Transverse colon (tissue), 4 donors: ENCODE data around the gene SPG11. TPM values are rescaled to one million over a fixed set of nuclear protein-coding genes. Genes with fewer than 3 reads are reported as not detected.

Experiments
- DNase-seq: peaks from one replicate; pipeline ENCODE4 v3.0.0-alpha.2; 2019
- H3K27ac ChIP-seq, 4 donors: fragments of 200-600 bp; sonication (generic); 2 replicates each; pipeline ENCODE4 v1.5.1; 2016 to 2018; ENCODE audit warnings: inconsistent platforms in 4 of 4
- H3K27me3 ChIP-seq: fragments of 200-600 bp; sonication (generic); 2 replicates; pipeline ENCODE4 v1.5.1; 2017; ENCODE audit warnings: inconsistent platforms
- H3K36me3 ChIP-seq, 4 donors: fragments of 200-600 bp; sonication (generic); 2 replicates each; pipeline ENCODE4 v1.5.1; 2017 to 2019; ENCODE audit warnings: inconsistent platforms in 4 of 4
- H3K4me1 ChIP-seq, 4 donors: fragments of 200-600 bp; sonication (generic); 2 replicates each; pipeline ENCODE4 v1.5.1; 2017 to 2020; ENCODE audit warnings: inconsistent platforms in 4 of 4
- H3K4me3 ChIP-seq, 4 donors: fragments of 200-600 bp; sonication (generic); 1 replicate in 1 of 4; 2 replicates in 3 of 4; pipeline versions ENCODE4 v1.5.1 to v1.6.1; 2017 to 2019; ENCODE audit warnings: inconsistent platforms in 4 of 4
- H3K9me3 ChIP-seq, 2 donors: fragments of 200-600 bp; sonication (generic); 2 replicates each; pipeline ENCODE4 v1.5.1; 2017 to 2019; ENCODE audit warnings: inconsistent platforms in 2 of 2
- CTCF ChIP-seq, 5 experiments: fragments of 200-600 bp in 3 of 5; fragments of 450-650 bp in 2 of 5; sonication (generic) in 3 of 5; IDR thresholded peaks; 1 replicate in 2 of 5; 2 replicates in 3 of 5; pipeline ENCODE4 v1.5.1; 2016 to 2017; ENCODE audit warnings: antibody characterized with exemption in 5 of 5, inconsistent platforms in 3 of 5, mild to moderate bottlenecking in 2 of 5, moderate library complexity in 1 of 5
- EP300 ChIP-seq: sonication (generic); formaldehyde crosslinking; IDR thresholded peaks from one replicate; pipeline ENCODE4 v1.6.1; 2017; ENCODE audit warnings: antibody characterized with exemption, low read depth
- POLR2A ChIP-seq: fragments of 450-650 bp; IDR thresholded peaks from one replicate; pipeline ENCODE4 v1.6.1; 2016; ENCODE audit warnings: antibody characterized with exemption, mild to moderate bottlenecking, moderate library complexity
- POLR2AphosphoS5 ChIP-seq, 3 donors: sonication (generic); formaldehyde crosslinking; IDR thresholded peaks; one replicate each; pipeline ENCODE4 v1.6.1; 2016; ENCODE audit warnings: antibody characterized with exemption in 3 of 3
- WGBS, 2 donors: methylation state at CpG; one replicate each; pipeline ENCODE4 v1.1.5; 2018; ENCODE audit warnings: low coverage in 1 of 2; 5-methylcytosine and 5-hydroxymethylcytosine counted together
- in situ Hi-C, 4 donors: fragments of 200-750 bp; cut with MboI; loops; one replicate each; pipeline versions ENCODE4 v1.15.0 to v1.15.1; 2017; ENCODE audit warnings: low sequenced_read_pairs in 3 of 4, low pct_ligation_motif_present in 1 of 4, low pct_unique_long_range_greater_than_20kb in 1 of 4
- intact Hi-C: fragments of 100-400 bp; cut with DNase I; formaldehyde crosslinking; loops from one replicate; pipeline ENCODE4 v1.15.1; 2023; ENCODE audit warnings: low total_unique reads
- total RNA-seq, 4 donors: library from RNA; depleted of rRNA; stranded (reverse); fragments of >200 nt; gene quantifications; one replicate each; pipeline ENCODE4 v1.1.0, GENCODE V29; 2016

Gene SPG11
- total RNA-seq, 4 donors from 2014 or later: 79.7 to 149 (median 103) TPM

- Histone ChIP-seq H3K27ac (no peak overlapping the region), H3K4me1 (no peaks in the 10 kb centered on the region), H3K27me3 (no peaks in the 10 kb centered on the region), H3K9me3 (no peaks in the 10 kb centered on the region), H3K4me3 (no peak overlapping the region), H3K36me3 (peaks cover 0 to 90% (median 44%) of the 10 kb centered on the region in 4 donors)
- DNase-seq: no peak
- peak; percentile 11 to 33 (median 18) for TF ChIP-seq CTCF (IDR thresholded peaks at IDR 0.05)
- no peak for TF ChIP-seq EP300
- intact Hi-C loops: no loop called here
- WGBS, 2 donors: 89% methylated on average over 7 of the region's 7 CpGs; no CpG with 5 or more reads in 1 of the 2 donors
- in situ Hi-C loops: loop anchor here in 2 of 4 donors (10.0 kb wide), 2 partner anchors 62 to 142 kb away; partner anchors contain the start of gene TRIM69 (in 1 of the 2)
These were observed 70.3 kb downstream of the SPG11 start for GRCh38 chr15:44593042-44593736.

GRCh38 chr15:44591326-44591725, 72.1 kb downstream of the SPG11 start:
- intact Hi-C loops (no loop called here), in situ Hi-C loops (loop anchor here in 2 of 4 donors (10.0 kb wide), 2 partner anchors 63 to 143 kb away; partner anchors contain the start of gene TRIM69 (in 1 of the 2))
- Histone ChIP-seq H3K36me3 (peaks cover 0 to 95% (median 41%) of the 10 kb centered on the region in 4 donors), H3K4me3 (no peak overlapping the region), H3K9me3 (no peaks in the 10 kb centered on the region), H3K4me1 (no peaks in the 10 kb centered on the region), H3K27me3 (no peaks in the 10 kb centered on the region), H3K27ac (no peak overlapping the region)
- no peak for DNase-seq
- WGBS, 2 donors: 92% methylated on average over 1 of the region's 1 CpG; no CpG with 5 or more reads in 1 of the 2 donors
- TF ChIP-seq EP300 (no peak), POLR2A (no peak), CTCF (IDR thresholded peaks at IDR 0.05) (no peak), POLR2AphosphoS5 (IDR thresholded peaks at IDR 0.05) (no peak)

GRCh38 chr15:44588541-44588940, 74.9 kb downstream of the SPG11 start:
- in situ Hi-C loops (no loop called here), intact Hi-C loops (no loop called here)
- no peak overlapping the region for H3K4me3 ChIP-seq
- no peaks in the 10 kb centered on the region for H3K4me1 ChIP-seq
- TF ChIP-seq POLR2AphosphoS5 (IDR thresholded peaks at IDR 0.05) (no peak), EP300 (no peak), CTCF (IDR thresholded peaks at IDR 0.05) (no peak), POLR2A (no peak)
- no peak for DNase-seq
- H3K36me3 ChIP-seq: peaks cover 0 to 94% (median 40%) of the 10 kb centered on the region in 4 donors
- WGBS, 2 donors: 56 to 75% methylated on average over 5 of the region's 5 CpGs
- no peak overlapping the region for H3K27ac ChIP-seq
- no peaks in the 10 kb centered on the region for H3K9me3 ChIP-seq
- H3K27me3 ChIP-seq: no peaks in the 10 kb centered on the region

- intact Hi-C loops (no loop called here), in situ Hi-C loops (no loop called here)
- Histone ChIP-seq H3K36me3 (peaks cover 0 to 83% (median 32%) of the 10 kb centered on the region in 4 donors), H3K27me3 (no peaks in the 10 kb centered on the region), H3K4me3 (no peak overlapping the region), H3K27ac (no peak overlapping the region), H3K4me1 (no peaks in the 10 kb centered on the region), H3K9me3 (no peaks in the 10 kb centered on the region)
- TF ChIP-seq POLR2A (no peak), POLR2AphosphoS5 (IDR thresholded peaks at IDR 0.05) (no peak), EP300 (no peak), CTCF (IDR thresholded peaks at IDR 0.05) (no peak)
- 67 to 88% methylated on average over 2 of the region's 2 CpGs for whole genome bisulfite sequencing, 2 donors
- DNase-seq: no peak
These were observed 77.8 kb downstream of the SPG11 start for GRCh38 chr15:44585633-44586032.
